HG03432 (cell line): ENCODE data around the gene ZBTB2.

Experiments used
- ATAC-seq: cut with Tn5 transposase; IDR thresholded peaks from one replicate; pipeline ENCODE4 v1.9.1; 2021; ENCODE audit warnings: mild to moderate bottlenecking, moderate library complexity; ENCODE audit not compliant: unreplicated experiment

Gene ZBTB2

GRCh38 chr6:151391471-151392413 lies at the start of gene ZBTB2:
TSS of gene ZBTB2 (minus strand) at chr6:151391559. CDS start at chr6:151373637, 17,922 bp downstream.
- peak; percentile 12 for ATAC-seq

- ATAC-seq, result peak; percentile 26
Measured at GRCh38 chr6:151440930-151441329, 49.6 kb upstream of the ZBTB2 start.

DNA sequence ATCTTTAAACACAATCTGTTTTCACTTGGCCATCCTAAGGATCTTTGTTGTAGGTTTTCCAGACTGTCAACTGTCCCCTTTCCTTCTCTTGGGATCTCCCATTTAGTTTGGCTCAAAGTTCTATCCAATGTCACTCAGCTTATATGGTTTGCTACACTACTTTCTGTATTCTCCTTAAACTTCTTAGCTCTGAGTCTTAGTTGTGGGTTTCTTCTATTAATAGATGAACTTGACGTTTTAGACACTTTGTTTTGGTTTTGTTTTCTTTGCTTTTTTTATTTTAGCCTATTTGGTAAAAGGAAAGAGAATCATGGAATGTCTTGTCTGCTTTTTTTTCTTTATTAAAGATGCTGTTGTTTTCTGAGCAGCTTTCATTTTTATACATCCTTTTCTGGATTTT lies 49.1 kb upstream of the ZBTB2 start:
- ATAC-seq, result peak; percentile 74

DNA sequence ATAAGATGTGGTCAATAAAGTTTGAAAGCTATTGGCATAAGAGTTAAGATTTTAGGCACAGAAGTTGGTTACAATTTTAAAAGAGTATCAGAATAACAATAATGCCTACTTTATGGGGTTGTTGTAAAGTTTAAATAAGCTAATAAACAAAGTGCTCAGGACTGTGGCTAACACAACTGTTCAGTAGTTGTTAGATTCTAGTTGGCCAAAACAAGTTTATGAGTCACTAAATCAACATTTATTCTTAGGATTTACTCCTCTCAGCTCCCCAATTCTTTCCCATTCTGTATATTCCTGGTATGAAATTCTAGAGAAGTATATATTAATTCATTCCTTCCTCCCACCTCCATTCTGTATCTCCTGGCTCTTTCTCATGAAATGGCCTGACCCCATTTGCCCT lies 46.0 kb upstream of the ZBTB2 start:
- no peak for ATAC-seq

GRCh38 chr6:151436802-151437201 lies 45.4 kb upstream of the ZBTB2 start:
- ATAC-seq, result no peak

DNA sequence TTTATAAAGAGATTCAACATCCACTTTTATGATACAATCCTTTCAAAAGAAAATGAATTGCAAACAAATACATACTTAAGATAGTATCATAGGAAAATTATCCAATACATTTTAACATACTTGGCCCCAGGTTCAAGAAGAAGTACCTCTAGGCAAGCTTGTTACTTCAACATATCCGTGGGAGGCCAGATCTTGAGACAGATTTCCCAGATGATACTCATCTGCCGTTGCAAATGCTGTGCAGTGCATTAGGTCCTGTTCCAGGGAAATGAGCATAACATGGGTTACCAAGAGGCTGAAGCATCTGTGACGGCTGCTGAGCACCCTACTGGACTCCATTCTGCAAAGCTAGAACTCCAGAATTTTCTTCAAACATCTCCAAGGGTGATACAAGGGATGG lies 44.9 kb upstream of the ZBTB2 start:
- ATAC-seq, result no peak

DNA sequence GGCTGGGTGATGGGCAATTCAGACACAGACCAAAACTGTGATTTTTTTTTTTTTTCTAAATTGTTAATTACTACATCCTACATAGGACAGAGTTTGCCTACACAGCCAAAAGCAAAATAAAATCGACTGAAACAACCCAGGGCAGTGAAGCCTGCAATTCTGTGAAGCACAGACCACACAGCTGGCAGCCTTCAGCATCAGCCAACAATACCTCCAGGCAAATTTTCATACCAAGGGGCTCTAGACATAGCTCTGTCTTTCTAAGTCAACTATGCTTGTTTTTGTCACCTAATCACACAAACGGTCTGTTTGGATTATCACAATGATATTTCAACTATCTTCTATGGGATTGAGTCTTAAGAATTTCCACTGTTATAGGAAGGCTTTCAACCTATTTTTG lies 43.0 kb upstream of the ZBTB2 start:
- ATAC-seq, result peak; percentile 44

DNA sequence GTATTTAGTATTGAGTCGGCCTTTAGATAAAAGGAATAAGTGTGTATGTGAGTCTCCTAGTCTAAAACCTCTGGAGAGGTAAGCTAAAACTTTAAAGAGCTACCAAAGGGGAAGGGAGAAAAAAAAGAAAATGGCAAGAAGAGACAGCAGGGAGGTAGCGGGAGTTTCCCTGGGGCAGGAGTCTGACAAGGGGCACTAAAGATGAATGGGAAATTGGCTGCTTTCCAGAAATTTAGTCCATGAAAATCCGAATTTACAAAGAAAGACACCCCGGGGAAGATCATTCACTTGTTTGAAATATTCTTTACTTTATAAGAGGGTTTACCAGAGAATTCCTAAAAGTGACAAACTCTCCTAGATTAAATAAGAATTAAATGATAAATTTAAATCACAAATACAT lies 41.3 kb upstream of the ZBTB2 start:
- ATAC-seq, result no peak

DNA sequence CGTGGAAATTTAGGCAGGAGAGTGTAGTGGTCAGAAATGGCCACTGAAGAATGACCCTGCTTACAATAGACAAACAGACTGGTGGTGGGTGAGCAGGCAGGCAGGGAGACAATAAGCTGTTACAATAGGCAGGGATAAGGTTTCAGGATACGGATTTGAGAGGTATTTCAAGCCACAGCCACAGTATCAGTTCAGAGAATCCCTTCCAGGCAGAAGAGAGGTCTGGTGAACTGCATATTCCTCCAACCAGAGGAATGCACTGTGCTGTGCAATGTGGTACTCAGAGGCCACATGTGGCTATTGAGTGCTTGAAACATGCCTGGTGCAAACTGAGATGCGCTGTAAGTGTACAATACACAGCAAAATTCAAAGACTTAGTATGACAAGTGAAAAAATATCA lies 40.0 kb upstream of the ZBTB2 start:
- ATAC-seq, result no peak

DNA sequence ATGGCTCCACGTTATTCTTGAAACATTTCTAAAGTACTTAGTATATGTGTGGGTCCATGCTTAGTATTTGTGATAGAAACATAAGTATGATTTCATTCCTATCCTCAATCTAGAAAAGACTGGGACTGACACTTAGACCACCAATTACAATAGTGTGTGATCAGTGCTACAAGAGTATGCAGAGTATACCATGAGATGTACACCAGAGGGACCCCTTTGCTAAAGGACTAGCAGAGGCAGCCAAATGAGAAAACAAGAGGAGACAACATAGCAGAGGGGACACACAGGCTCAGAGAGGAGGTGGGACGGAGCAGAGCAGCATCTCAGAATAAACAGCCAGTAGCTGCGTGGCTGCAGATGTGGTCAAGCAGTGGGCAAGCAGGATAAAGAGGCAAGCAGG lies 39.5 kb upstream of the ZBTB2 start:
- ATAC-seq, result no peak

DNA sequence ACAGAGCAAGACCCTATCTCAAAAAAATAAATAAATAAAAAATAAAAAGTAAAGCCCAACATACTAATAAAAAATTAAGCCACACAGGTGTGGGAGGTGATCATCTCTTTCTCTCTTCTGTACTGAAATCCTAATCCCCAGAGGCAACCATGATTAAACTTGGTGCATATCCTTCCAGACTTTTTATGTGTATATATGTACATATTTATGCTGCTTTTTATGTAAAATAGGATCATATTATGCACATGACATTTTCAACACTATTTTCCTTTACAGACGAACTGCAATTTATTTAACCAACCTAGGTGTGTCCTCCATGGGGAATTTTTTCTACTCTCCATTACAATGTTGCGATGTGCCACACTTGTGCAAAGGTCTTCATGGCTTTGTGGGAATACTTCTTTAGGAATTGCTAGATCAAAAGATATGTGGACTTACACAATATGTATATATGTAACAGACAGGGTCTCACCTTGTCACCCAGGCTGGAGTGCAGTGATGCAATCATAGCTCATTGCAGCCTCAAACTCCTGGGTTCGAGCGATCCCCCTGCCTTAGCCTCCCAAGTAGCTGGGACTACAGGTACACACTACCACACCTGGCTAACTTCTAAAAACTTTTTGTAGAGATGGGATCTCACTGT lies 36.9 kb upstream of the ZBTB2 start:
- ATAC-seq, result no peak

GRCh38 chr6:151425561-151425960 lies 34.2 kb upstream of the ZBTB2 start:
- no peak for ATAC-seq

DNA sequence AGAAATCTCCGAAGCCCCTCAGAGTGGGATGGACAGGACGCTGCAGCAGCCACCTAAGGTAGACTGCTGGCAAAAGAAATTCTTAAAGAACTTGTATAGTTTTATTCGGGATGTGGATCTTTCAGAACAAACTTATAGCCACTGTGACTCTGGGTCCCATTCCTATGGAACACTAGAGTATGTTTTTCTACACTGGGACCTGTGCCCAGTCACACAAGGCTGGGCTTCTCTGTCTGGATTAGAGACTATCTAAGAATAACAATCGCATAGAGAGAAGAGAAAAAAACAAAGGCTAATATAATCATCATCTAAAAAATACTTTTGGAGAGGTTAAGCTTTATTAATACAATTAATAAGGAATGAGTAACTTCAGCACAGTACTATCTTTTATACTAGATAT lies 31.6 kb upstream of the ZBTB2 start:
- ATAC-seq, result no peak

DNA sequence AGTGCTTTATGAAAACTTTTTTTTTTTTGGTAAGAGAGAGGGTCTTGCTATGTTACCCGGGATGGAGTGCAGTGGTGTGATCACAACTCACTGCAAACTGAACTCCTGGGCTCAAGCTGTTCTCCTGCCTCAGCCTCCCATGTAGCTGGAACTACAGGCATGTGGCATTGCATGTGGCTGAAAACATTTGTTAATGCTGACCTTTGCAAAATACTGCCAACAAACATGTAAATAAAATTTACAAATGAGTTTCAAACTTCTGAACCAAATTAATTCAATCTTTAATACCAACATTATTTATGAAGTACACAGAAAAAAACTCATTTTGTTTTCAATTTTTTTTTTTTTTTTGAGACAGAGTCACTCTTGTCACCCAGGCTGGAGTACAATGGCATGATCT lies 26.1 kb upstream of the ZBTB2 start:
- ATAC-seq, result no peak

DNA sequence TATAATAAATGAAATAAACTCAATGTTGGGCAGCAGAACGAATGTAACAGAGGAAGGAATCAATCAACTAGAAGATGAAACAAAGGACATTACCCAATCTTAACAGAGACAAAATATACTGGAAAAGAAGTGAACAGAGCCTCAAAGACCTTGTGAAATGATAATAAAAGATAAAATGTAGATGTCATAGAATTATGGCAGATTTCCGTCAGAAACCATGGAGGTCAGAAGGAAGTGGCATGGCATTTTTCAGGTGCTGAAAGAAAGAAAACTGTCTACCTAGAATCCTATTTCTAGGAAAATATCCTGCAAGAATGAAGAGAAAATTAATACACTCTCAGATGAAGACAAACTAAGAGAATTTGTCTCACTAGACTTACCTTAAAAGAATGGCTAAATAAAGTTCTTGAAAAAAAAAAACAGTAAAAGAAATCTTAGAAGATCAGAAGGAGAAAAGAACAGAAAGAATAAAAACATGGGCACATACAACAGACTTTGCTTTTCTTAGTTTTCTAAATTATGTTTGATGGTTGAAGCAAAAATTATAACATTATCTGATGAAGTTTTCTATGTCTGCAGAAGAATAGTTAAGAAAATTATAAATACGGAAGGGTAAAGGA lies 23.4 kb upstream of the ZBTB2 start:
- no peak for ATAC-seq

- no peak for ATAC-seq
Measured at GRCh38 chr6:151413372-151414145, 22.2 kb upstream of the ZBTB2 start.

GRCh38 chr6:151412909-151413308 lies 21.6 kb upstream of the ZBTB2 start:
- no peak for ATAC-seq

DNA sequence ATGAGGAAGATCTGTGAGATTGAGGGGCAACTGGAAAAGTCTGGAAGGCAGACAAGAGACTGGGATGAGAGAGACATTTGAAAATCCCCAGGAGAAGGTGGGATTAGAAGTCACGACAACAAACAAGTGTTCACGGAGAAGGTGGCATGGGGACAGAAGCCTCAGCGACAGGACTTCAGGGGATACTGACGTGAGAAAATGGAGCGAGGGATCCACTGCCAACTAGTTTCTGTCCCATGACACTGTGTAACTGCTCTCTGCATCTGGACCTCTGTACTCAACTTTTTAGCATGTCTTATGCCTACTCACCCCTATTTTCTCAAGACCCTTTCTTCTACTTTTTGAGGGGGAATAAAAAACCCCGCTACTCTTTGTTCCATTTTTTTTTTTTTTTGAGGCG lies 18.3 kb upstream of the ZBTB2 start:
- no peak for ATAC-seq

DNA sequence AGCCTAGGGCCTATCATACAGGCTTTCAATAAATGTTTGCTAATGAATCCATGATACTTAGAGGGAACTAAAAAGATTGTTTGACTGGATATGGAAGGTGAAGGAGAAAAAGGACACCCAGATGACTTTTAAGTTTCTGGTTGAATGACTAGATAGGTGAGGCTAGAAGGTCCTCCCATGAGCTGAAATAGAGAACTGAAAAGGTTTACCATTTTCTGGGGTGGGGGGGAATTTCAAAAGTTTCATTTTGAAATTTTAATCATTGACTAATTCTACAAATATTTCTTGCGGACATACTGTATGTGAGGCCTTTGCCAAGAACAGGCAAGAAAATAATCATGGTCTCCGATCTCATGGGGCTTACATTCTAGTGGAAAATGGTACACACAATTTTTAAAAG lies 17.9 kb upstream of the ZBTB2 start:
- ATAC-seq, result peak; percentile 62

GRCh38 chr6:151408858-151409257 lies 17.5 kb upstream of the ZBTB2 start:
- peak; percentile 11 for ATAC-seq

DNA sequence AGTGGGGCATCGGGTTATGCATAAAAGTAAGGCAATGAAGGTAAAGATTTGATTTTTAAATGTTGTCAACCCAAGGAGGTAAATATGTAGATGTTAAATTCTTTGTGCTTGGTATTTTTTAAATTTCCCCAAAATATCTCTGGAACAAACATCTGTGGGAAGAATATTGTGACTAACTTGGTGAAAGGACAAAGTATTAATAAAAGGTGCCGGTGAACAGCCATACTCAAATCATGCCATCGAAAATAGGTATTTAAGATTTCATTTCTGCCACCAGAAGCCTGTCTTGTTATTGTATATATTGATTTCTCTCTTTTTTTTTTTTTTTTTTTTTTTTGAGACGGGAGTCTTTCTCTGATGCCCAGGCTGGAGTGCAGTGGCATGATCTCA lies 12.6 kb upstream of the ZBTB2 start:
- no peak for ATAC-seq
